ENCODE results near the gene RFLNA.

Gene RFLNA

GRCh38 chr12:124310178-124310577, 15.3 kb downstream of the RFLNA start:
- Histone ChIP-seq H3K36me3 (ENCODE audit: control insufficient read depth in 1 of 2, insufficient read depth in 2 of 2, low read depth in 1 of 2, low read length in 2 of 2) (peaks cover 0 to 3% of the 10 kb centered on the region in 2 experiments), H2BK5ac (ENCODE audit: low read depth, low read length, poor library complexity, severe bottlenecking) (no peak overlapping the region), H3K27me3 (ENCODE audit: control insufficient read depth in 1 of 2, insufficient read depth in 1 of 2, low read length in 2 of 2) (peaks cover 44 to 49% of the 10 kb centered on the region in 2 experiments), H2BK15ac (ENCODE audit: low read depth, poor library complexity, severe bottlenecking) (no peak overlapping the region), H3K23ac (ENCODE audit: low read length in 2 of 2) (no peak overlapping the region), H2BK120ac (ENCODE audit: low read depth, low read length) (no peak overlapping the region), H3K4me1 (ENCODE audit: control insufficient read depth, insufficient read depth, low read depth, low read length) (no peaks in the 10 kb centered on the region), H3K9me3 (ENCODE audit: control insufficient read depth, low read length) (no peaks in the 10 kb centered on the region), H2AK5ac (ENCODE audit: low read length, severe bottlenecking) (no peak overlapping the region), H4K8ac (ENCODE audit: low read length) (no peak overlapping the region), H3K18ac (ENCODE audit: low read depth in 1 of 2, low read length in 2 of 2) (no peak overlapping the region), H2BK12ac (ENCODE audit: low read length in 2 of 2) (no peak overlapping the region), H3K4me2 (ENCODE audit: low read length, poor library complexity, severe bottlenecking) (no peak overlapping the region), H3K79me1 (replicated peaks; ENCODE audit: low read length, poor library complexity, severe bottlenecking) (no peaks in the 10 kb centered on the region), H2AFZ (ENCODE audit: low read depth, low read length) (no peak overlapping the region), H3K4ac (ENCODE audit: low read depth in 1 of 2, low read length in 2 of 2) (no peak overlapping the region), H4K91ac (ENCODE audit: low read length) (no peak overlapping the region), H3K14ac (ENCODE audit: low read length in 2 of 2) (no peak overlapping the region), H3K9ac (ENCODE audit: low read length) (no peak overlapping the region), H3K27ac (ENCODE audit: low read length, poor library complexity, severe bottlenecking) (no peak overlapping the region), H3K4me3 (ENCODE audit: insufficient read depth in 1 of 2, low read depth in 1 of 2, low read length in 2 of 2) (no peak overlapping the region)
- 84% methylated on average over 4 of the region's 4 CpGs for WGBS
- DNase-seq, result no peak

DNA sequence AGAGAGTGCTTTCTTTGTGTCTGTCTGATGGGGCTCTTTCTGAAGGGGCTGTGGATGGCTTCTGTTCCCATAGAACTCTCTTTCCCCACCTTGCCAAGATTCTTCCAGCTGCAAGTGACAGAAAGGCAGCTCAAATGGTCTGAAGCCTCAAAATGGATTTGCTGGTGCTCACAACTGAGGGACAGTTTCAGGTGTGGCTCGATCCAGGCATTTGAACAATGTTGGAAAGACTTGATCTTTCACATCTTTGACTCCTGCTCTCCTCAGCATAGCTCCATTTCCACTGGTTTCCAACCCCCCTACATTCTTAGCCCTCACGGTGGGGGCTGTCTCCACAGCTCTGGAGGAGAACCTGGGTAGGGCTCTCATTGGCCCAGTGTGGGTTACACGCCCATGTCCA, 15.9 kb downstream of the RFLNA start:
- no peak overlapping the region for H2AK5ac ChIP-seq (ENCODE audit: low read length, severe bottlenecking)
- H3K4me1 ChIP-seq (ENCODE audit: control insufficient read depth, insufficient read depth, low read depth, low read length), result no peaks in the 10 kb centered on the region
- H3K36me3 ChIP-seq (ENCODE audit: control insufficient read depth in 1 of 2, insufficient read depth in 2 of 2, low read depth in 1 of 2, low read length in 2 of 2), result peaks cover 0 to 3% of the 10 kb centered on the region in 2 experiments
- no peaks in the 10 kb centered on the region for H3K9me3 ChIP-seq (ENCODE audit: control insufficient read depth, low read length)
- H3K4me3 ChIP-seq (ENCODE audit: insufficient read depth in 1 of 2, low read depth in 1 of 2, low read length in 2 of 2), result no peak overlapping the region
- H2BK5ac ChIP-seq (ENCODE audit: low read depth, low read length, poor library complexity, severe bottlenecking), result no peak overlapping the region
- H2AFZ ChIP-seq (ENCODE audit: low read depth, low read length), result no peak overlapping the region
- no peak overlapping the region for H3K14ac ChIP-seq (ENCODE audit: low read length in 2 of 2)
- no peak overlapping the region for H3K27ac ChIP-seq (ENCODE audit: low read length, poor library complexity, severe bottlenecking)
- H4K8ac ChIP-seq (ENCODE audit: low read length), result no peak overlapping the region
- H3K4me2 ChIP-seq (ENCODE audit: low read length, poor library complexity, severe bottlenecking), result no peak overlapping the region
- no peak overlapping the region for H2BK120ac ChIP-seq (ENCODE audit: low read depth, low read length)
- H3K18ac ChIP-seq (ENCODE audit: low read depth in 1 of 2, low read length in 2 of 2), result no peak overlapping the region
- no peak for DNase-seq
- H3K9ac ChIP-seq (ENCODE audit: low read length), result no peak overlapping the region
- 96% methylated on average over 3 of the region's 3 CpGs for WGBS
- peaks cover 42 to 54% of the 10 kb centered on the region in 2 experiments for H3K27me3 ChIP-seq (ENCODE audit: control insufficient read depth in 1 of 2, insufficient read depth in 1 of 2, low read length in 2 of 2)
- no peaks in the 10 kb centered on the region for H3K79me1 ChIP-seq (replicated peaks; ENCODE audit: low read length, poor library complexity, severe bottlenecking)
- H3K23ac ChIP-seq (ENCODE audit: low read length in 2 of 2), result no peak overlapping the region
- no peak overlapping the region for H2BK12ac ChIP-seq (ENCODE audit: low read length in 2 of 2)
- H2BK15ac ChIP-seq (ENCODE audit: low read depth, poor library complexity, severe bottlenecking), result no peak overlapping the region
- no peak overlapping the region for H3K4ac ChIP-seq (ENCODE audit: low read depth in 1 of 2, low read length in 2 of 2)
- no peak overlapping the region for H4K91ac ChIP-seq (ENCODE audit: low read length)

GRCh38 chr12:124311292-124312109, 16.6 kb downstream of the RFLNA start:
- Histone ChIP-seq H3K4ac (ENCODE audit: low read depth in 1 of 2, low read length in 2 of 2) (no peak overlapping the region), H2BK120ac (ENCODE audit: low read depth, low read length) (no peak overlapping the region), H2AFZ (ENCODE audit: low read depth, low read length) (no peak overlapping the region), H2BK15ac (ENCODE audit: low read depth, poor library complexity, severe bottlenecking) (no peak overlapping the region), H3K18ac (ENCODE audit: low read depth in 1 of 2, low read length in 2 of 2) (no peak overlapping the region), H3K4me2 (ENCODE audit: low read length, poor library complexity, severe bottlenecking) (no peak overlapping the region), H4K91ac (ENCODE audit: low read length) (no peak overlapping the region), H3K4me1 (ENCODE audit: control insufficient read depth, insufficient read depth, low read depth, low read length) (no peaks in the 10 kb centered on the region), H3K4me3 (ENCODE audit: insufficient read depth in 1 of 2, low read depth in 1 of 2, low read length in 2 of 2) (no peak overlapping the region), H3K79me1 (replicated peaks; ENCODE audit: low read length, poor library complexity, severe bottlenecking) (no peaks in the 10 kb centered on the region), H3K23ac (ENCODE audit: low read length in 2 of 2) (no peak overlapping the region), H4K8ac (ENCODE audit: low read length) (no peak overlapping the region), H3K9ac (ENCODE audit: low read length) (no peak overlapping the region), H3K36me3 (ENCODE audit: control insufficient read depth in 1 of 2, insufficient read depth in 2 of 2, low read depth in 1 of 2, low read length in 2 of 2) (peaks cover 0 to 3% of the 10 kb centered on the region in 2 experiments), H2AK5ac (ENCODE audit: low read length, severe bottlenecking) (no peak overlapping the region), H3K9me3 (ENCODE audit: control insufficient read depth, low read length) (no peaks in the 10 kb centered on the region), H3K27me3 (ENCODE audit: control insufficient read depth in 1 of 2, insufficient read depth in 1 of 2, low read length in 2 of 2) (peaks cover 40 to 59% of the 10 kb centered on the region in 2 experiments), H3K14ac (ENCODE audit: low read length in 2 of 2) (no peak overlapping the region), H2BK5ac (ENCODE audit: low read depth, low read length, poor library complexity, severe bottlenecking) (no peak overlapping the region), H3K27ac (ENCODE audit: low read length, poor library complexity, severe bottlenecking) (no peak overlapping the region), H2BK12ac (ENCODE audit: low read length in 2 of 2) (no peak overlapping the region)
- WGBS, result 91% methylated on average over 13 of the region's 17 CpGs
- DNase-seq, result no peak

DNA sequence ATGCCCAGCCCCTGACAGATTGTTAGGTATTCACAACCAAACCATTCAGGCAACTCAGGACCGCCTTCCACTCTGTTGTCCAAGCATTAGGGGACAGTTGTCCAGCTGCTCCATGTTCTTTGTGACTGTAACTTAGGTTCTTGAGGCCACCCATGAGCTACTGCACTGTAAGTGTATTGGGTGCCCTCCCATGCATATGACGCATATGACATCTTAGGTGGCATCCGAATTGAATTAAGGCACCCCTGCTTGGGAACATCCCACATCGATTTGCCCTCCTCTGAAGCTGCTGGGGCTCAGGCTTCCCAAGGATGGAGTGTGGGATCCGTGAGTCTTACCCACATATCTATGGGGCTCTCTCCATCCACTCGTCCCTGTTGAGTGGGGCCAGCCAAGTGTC, 17.7 kb downstream of the RFLNA start:
- no peak overlapping the region for H2BK12ac ChIP-seq (ENCODE audit: low read length in 2 of 2)
- no peak overlapping the region for H2AK5ac ChIP-seq (ENCODE audit: low read length, severe bottlenecking)
- no peak overlapping the region for H3K23ac ChIP-seq (ENCODE audit: low read length in 2 of 2)
- no peak overlapping the region for H2AFZ ChIP-seq (ENCODE audit: low read depth, low read length)
- H4K91ac ChIP-seq (ENCODE audit: low read length), result no peak overlapping the region
- H3K36me3 ChIP-seq (ENCODE audit: control insufficient read depth in 1 of 2, insufficient read depth in 2 of 2, low read depth in 1 of 2, low read length in 2 of 2), result no peaks in the 10 kb centered on the region
- peaks cover 1% of the 10 kb centered on the region for H3K4me1 ChIP-seq (ENCODE audit: control insufficient read depth, insufficient read depth, low read depth, low read length)
- no peak overlapping the region for H4K8ac ChIP-seq (ENCODE audit: low read length)
- WGBS, result 79% methylated on average over 6 of the region's 6 CpGs
- no peak overlapping the region for H3K27ac ChIP-seq (ENCODE audit: low read length, poor library complexity, severe bottlenecking)
- H3K4me3 ChIP-seq (ENCODE audit: insufficient read depth in 1 of 2, low read depth in 1 of 2, low read length in 2 of 2), result no peak overlapping the region
- no peak for DNase-seq
- H3K4ac ChIP-seq (ENCODE audit: low read depth in 1 of 2, low read length in 2 of 2), result no peak overlapping the region
- H2BK120ac ChIP-seq (ENCODE audit: low read depth, low read length), result no peak overlapping the region
- no peak overlapping the region for H3K9ac ChIP-seq (ENCODE audit: low read length)
- no peak overlapping the region for H3K4me2 ChIP-seq (ENCODE audit: low read length, poor library complexity, severe bottlenecking)
- H3K18ac ChIP-seq (ENCODE audit: low read depth in 1 of 2, low read length in 2 of 2), result no peak overlapping the region
- H3K79me1 ChIP-seq (replicated peaks; ENCODE audit: low read length, poor library complexity, severe bottlenecking), result no peaks in the 10 kb centered on the region
- H2BK5ac ChIP-seq (ENCODE audit: low read depth, low read length, poor library complexity, severe bottlenecking), result no peak overlapping the region
- H2BK15ac ChIP-seq (ENCODE audit: low read depth, poor library complexity, severe bottlenecking), result no peak overlapping the region
- H3K14ac ChIP-seq (ENCODE audit: low read length in 2 of 2), result no peak overlapping the region
- H3K9me3 ChIP-seq (ENCODE audit: control insufficient read depth, low read length), result no peaks in the 10 kb centered on the region
- H3K27me3 ChIP-seq (ENCODE audit: control insufficient read depth in 1 of 2, insufficient read depth in 1 of 2, low read length in 2 of 2), result peaks cover 38 to 64% of the 10 kb centered on the region in 2 experiments

Data from mesenchymal stem cell (in vitro differentiated cells and primary cell).